ENCODE results near the gene TRH. TPM values are rescaled to one million over a fixed set of nuclear protein-coding genes. Genes with fewer than 3 reads are reported as not detected.

Gene TRH
- total and polyA plus RNA-seq, 2 of the 8 experiments (the other 6 are each of a cell fraction or from before 2014, with no cell fraction given), result not detected

GRCh38 chr3:129992781-129993180, 18.3 kb downstream of the TRH start:
- 37% methylated on average over 3 of the region's 3 CpGs; no CpG with 5 or more reads in 1 of the 2 experiments for WGBS, 2 experiments (ENCODE audit: extremely low coverage in 1 of 2, insufficient coverage in 1 of 2, insufficient read length in 1 of 2, insufficient replicate concordance in 2 of 2, low coverage in 1 of 2, low lambda C conversion rate in 2 of 2, missing lambda C conversion rate in 1 of 2)
- Histone ChIP-seq H3K36me3 (ENCODE audit: control insufficient read depth in 2 of 4, insufficient read depth in 4 of 4, low read length in 3 of 4) (no peaks in the 10 kb centered on the region), H2BK5ac (ENCODE audit: low read depth, low read length) (no peak overlapping the region), H2BK120ac (replicated peaks; ENCODE audit: low read depth, low read length) (no peak overlapping the region), H3K23me2 (ENCODE audit: low read depth, low read length) (no peaks in the 10 kb centered on the region), H3K27ac (ENCODE audit: low read depth, low read length) (no peak overlapping the region), H4K91ac (replicated peaks; ENCODE audit: insufficient read length, low read length) (no peak overlapping the region), H2AFZ (ENCODE audit: low read length) (no peak overlapping the region), H3K23ac (ENCODE audit: insufficient read length) (no peak overlapping the region), H2AK5ac (ENCODE audit: low read depth, low read length) (no peak overlapping the region), H3K4me3 (ENCODE audit: extremely low read depth in 1 of 4, insufficient read depth in 2 of 4, low read depth in 3 of 4, low read length in 4 of 4) (no peak overlapping the region), H4K5ac (ENCODE audit: insufficient read length, low read depth, low read length) (no peak overlapping the region), H3K27me3 (replicated peaks in 1 of 4; ENCODE audit: control insufficient read depth in 3 of 4, extremely low read depth in 1 of 4, insufficient read depth in 3 of 4, low read length in 3 of 4) (peaks cover 0 to 3% (median 1%) of the 10 kb centered on the region in 4 experiments; a peak in 5 of 7 replicates), H2BK15ac (ENCODE audit: low read length) (no peak overlapping the region), H4K8ac (ENCODE audit: extremely low read depth, insufficient read depth, low read length) (no peak overlapping the region; the same call in 1 of the 2 replicates), H3K4ac (replicated peaks; ENCODE audit: insufficient read length, low read depth, low read length) (no peak overlapping the region), H3K9ac (replicated peaks in 1 of 4; ENCODE audit: extremely low read depth in 1 of 4, low read depth in 3 of 4, low read length in 3 of 4) (no peak overlapping the region), H3K18ac (ENCODE audit: extremely low read depth, low read length) (no peak overlapping the region), H2BK12ac (ENCODE audit: low read depth, low read length) (no peak overlapping the region), H3K79me1 (ENCODE audit: low read depth, low read length) (no peaks in the 10 kb centered on the region), H3K4me2 (ENCODE audit: insufficient read depth in 1 of 2, low read depth in 2 of 2, low read length in 2 of 2) (no peak overlapping the region), H3K14ac (ENCODE audit: insufficient read length) (no peak overlapping the region), H2BK20ac (ENCODE audit: low read length) (no peak overlapping the region), H3K4me1 (replicated peaks in 1 of 4; ENCODE audit: control insufficient read depth in 3 of 4, insufficient read depth in 4 of 4, low read length in 3 of 4) (no peaks in the 10 kb centered on the region), H3K79me2 (ENCODE audit: control insufficient read depth in 1 of 2, insufficient read depth in 2 of 2, low read length in 2 of 2) (no peaks in the 10 kb centered on the region), H3K9me3 (ENCODE audit: insufficient read depth in 2 of 2, low read depth in 1 of 2, low read length in 1 of 2) (no peaks in the 10 kb centered on the region), H3K56ac (replicated peaks; ENCODE audit: insufficient read length, low read depth, low read length) (no peak overlapping the region), H4K20me1 (replicated peaks in 1 of 2; ENCODE audit: control insufficient read depth in 1 of 2, insufficient read depth in 2 of 2, low read length in 2 of 2) (no peaks in the 10 kb centered on the region)
- CTCF ChIA-PET (ENCODE audit: partially characterized antibody), result interaction anchor here (0.6 to 7.6 kb wide), 23 partner anchors 10 to 384 kb away, joined by 3 to 99 read pairs (median 3); partner anchors contain the start of gene TRH
- TF ChIP-seq, protein P1, sequence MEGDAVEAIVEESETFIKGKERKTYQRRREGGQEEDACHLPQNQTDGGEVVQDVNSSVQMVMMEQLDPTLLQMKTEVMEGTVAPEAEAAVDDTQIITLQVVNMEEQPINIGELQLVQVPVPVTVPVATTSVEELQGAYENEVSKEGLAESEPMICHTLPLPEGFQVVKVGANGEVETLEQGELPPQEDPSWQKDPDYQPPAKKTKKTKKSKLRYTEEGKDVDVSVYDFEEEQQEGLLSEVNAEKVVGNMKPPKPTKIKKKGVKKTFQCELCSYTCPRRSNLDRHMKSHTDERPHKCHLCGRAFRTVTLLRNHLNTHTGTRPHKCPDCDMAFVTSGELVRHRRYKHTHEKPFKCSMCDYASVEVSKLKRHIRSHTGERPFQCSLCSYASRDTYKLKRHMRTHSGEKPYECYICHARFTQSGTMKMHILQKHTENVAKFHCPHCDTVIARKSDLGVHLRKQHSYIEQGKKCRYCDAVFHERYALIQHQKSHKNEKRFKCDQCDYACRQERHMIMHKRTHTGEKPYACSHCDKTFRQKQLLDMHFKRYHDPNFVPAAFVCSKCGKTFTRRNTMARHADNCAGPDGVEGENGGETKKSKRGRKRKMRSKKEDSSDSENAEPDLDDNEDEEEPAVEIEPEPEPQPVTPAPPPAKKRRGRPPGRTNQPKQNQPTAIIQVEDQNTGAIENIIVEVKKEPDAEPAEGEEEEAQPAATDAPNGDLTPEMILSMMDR (IDR thresholded peaks at IDR 0.05; ENCODE audit: control extremely low read depth in 1 of 3, insufficient read depth in 1 of 3, low read depth in 1 of 3, low read length in 3 of 3), result peak; percentile 36 to 67 (median 50)
- TF ChIP-seq YY1 (IDR thresholded peaks at IDR 0.05; ENCODE audit: low read depth, low read length) (no peak), RAD21 (IDR thresholded peaks at IDR 0.05 in 1 of 2, conservative IDR thresholded peaks at IDR 0.05 in 1 of 2; ENCODE audit: low read depth in 2 of 2, low read length in 2 of 2) (peak; percentile 20 to 26; a peak in 2 of 4 replicates)
- no peak for FAIRE-seq
- POLR2A ChIA-PET (ENCODE audit: partially characterized antibody), result interaction anchor here (1.5 kb wide), 1 partner anchor 21 kb away, joined by 3 read pairs; no protein-coding TSS in a partner anchor
- DNase-seq (ENCODE audit: low read depth in 1 of 2, low spot score in 2 of 2), result peak in 1 of 2 experiments; percentile 52

All from H1 (cell line).